AG08395 (cell line): ENCODE results near the gene IRF3.
A peak's percentile ranks its signal among the peaks of the same experiment; 100 is the strongest.

ENCODE experiments used
- DNase-seq: peaks from one replicate; pipeline ENCODE4 v3.0.0; 2012; ENCODE audit warnings: mixed read lengths, low spot score

Gene IRF3, protein sequence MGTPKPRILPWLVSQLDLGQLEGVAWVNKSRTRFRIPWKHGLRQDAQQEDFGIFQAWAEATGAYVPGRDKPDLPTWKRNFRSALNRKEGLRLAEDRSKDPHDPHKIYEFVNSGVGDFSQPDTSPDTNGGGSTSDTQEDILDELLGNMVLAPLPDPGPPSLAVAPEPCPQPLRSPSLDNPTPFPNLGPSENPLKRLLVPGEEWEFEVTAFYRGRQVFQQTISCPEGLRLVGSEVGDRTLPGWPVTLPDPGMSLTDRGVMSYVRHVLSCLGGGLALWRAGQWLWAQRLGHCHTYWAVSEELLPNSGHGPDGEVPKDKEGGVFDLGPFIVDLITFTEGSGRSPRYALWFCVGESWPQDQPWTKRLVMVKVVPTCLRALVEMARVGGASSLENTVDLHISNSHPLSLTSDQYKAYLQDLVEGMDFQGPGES

DNA sequence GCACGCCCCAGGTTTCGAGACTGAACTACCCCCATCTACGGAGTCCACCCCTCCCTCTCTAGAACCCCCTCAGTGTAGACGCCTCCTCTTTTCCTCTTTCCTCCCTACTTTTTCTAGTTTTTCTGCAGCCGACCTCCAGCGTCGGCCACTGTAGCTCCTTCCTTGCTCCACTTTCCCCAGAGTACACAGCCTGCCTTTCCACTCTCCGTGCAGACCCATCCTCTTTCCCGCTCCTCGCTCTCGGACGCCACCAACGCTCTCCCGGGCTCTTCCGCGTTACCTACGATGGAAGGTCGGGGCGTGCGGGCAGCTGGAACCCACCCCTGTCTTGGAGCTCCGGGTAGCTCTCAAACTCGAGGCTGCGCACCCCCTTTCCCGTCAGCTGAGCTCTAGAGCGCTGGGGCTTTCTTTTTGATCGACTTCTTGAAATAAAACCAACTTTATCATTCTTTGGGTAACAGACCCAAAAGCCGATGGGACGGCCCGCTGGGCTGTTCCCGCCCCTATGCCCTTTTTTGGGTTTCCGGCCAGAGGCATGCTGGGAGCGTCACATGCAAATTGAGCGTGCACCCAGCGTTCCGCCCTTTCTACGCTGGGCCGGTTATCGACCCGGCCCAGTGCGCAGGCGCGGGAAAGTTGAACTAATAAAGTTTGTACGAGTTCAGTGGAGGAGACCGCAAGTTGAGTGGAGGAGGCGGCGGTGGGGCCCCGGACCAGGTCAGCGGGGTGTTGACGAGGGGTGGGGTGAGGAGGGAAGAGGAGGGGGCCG is at the start of gene IRF3, which contains the start of gene BCL2L12:
TSS of gene IRF3 (minus strand) at position 507 of the 769 bp plus-strand sequence. CDS start 1,019 bp downstream, outside the sequence.
TSS of gene BCL2L12 (plus strand) at position 583 of the 769 bp plus-strand sequence. CDS start 760 bp downstream, outside the sequence.
- peak; percentile 99 for DNase-seq

DNA sequence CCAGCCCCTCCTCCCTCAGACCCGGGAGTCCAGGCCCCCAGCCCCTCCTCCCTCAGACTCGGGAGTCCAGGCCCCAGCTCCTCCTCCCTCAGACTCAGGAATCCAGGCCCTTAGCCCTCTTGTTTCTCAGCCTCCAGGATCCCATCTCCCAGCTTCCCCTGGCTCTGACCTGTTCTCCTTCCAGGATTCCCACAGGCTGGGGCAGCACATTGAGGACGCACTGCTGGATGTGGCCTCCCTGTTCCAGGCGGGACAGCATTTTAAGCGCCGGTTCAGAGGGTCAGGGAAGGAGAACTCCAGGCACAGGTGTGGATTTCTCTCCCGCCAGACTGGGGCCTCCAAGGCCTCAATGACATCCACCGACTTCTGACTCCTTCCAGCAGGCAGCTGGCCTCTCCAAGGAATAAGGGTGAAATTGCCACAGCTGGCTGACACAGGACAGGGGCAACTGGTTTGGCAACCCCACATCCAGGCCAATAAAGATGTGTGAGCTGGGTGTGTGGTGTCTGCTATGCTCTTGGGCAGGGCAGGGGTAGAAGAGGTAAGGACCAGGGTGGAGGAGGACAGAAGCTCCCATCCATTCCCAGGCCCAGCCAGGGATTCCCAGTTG is 47.7 kb upstream of the IRF3 start:
- DNase-seq, result no peak

DNA sequence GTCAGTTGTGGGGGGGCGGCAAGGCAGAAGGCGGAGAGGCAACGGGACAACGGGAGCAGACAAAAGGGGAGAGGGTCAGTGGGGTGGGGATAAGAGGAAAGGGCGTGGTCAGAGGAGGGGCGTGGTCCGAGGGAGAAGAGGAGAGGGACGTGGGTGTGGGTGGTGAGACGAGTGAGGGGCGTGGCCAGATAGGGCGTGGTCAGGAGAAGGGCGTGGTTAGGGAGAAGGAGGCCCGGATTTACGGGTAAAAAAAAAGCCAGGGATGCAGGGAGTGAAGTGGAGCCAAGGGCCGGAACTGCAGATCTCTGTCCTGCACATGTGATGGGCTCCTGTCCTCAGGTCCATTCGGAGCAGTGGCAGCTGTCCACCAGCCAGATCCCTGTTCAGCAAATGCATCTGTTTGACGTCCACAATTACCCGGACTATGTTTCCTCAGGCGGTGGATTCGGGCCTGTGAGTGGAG is 46.8 kb upstream of the IRF3 start:
- peak; percentile 86 for DNase-seq

DNA sequence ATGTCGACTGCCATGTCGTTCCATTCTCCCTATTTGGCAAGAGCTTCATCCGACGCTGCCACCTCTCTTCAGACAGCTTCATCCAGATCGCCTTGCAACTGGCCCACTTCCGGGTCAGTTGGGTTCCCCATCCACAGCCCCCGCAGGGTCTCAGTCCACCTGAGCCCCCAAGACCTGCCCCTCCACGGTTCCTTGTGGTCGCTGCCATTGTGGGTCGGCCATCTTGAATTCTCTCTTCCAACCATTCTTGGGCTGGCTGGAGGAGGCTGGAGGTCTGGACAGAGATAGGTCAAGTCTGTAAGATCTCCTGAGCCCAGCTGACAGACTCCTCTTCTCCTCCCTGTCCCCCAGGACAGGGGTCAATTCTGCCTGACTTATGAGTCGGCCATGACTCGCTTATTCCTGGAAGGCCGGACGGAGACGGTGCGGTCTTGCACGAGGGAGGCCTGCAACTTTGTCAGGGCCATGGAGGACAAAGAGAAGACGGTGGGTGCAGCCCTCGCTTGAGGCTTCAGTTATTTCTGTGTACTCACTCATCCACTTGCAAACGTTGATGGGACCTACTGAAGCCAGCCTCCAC is 44.8 kb upstream of the IRF3 start:
- DNase-seq, result peak; percentile 32

DNA sequence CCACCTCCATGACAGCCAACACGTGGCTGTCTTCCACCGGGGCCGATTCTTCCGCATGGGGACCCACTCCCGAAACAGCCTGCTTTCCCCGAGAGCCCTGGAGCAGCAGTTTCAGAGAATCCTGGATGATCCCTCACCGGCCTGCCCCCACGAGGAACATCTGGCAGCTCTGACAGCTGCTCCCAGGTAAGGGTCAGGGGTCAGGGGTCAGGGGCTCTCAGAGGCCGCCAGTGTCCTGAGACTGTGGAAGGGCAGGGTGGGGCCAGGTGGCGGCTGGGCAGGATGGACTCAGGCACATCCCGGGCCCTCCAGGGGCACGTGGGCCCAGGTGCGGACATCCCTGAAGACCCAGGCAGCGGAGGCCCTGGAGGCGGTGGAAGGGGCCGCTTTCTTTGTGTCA is 40.3 kb upstream of the IRF3 start:
- no peak for DNase-seq

DNA sequence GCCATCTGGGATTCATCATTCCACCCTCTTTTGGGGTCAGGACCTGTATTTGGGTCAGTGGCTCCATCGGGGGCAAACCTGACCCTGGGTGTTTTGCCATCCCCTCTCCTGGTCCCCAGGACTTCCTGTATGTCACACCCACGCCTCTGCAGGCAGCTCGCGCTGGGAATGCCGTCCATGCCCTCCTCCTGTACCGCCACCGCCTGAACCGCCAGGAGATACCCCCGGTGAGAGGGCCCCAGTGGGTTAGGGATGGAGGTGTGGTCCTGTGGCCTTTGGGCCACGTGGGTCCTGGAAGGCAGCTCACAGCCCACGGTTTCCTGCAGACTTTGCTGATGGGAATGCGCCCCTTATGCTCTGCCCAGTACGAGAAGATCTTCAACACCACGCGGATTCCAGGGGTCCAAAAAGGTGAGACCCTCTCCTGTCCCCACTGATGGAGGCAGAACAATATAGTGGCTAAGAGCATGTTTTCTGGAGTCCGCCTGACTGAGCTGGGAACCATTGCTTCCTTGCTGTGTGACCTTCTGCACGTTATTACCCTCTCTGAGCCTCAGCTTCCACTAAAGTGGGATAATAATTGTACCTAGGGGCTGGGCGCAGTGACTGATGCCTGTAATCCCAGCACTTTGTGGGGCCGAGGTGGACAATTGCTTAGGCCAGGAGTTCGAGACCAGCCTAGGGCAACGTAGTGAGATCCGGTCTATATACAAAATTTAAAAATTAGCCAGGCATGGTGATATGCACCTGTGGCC is 39.4 kb upstream of the IRF3 start:
- no peak for DNase-seq

DNA sequence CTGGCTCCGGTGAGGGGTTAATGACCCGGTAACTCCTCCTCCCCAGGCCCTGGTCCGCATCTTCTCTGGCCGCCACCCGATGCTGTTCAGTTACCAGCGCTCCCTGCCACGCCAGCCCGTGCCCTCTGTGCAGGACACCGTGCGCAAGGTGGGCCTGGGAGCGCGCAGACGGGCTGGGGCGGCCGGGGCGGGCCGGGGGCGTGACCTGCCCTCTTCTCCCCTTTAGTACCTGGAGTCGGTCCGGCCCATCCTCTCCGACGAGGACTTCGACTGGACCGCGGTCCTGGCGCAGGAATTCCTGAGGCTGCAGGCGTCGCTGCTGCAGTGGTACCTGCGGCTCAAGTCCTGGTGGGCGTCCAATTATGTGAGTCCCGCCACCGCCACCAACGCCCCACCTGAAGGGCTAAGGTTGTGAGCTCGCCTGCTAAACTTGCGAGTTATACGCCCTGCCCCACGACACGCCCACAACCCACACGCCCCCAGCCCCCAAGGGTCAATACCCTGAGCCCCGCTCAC is 35.7 kb upstream of the IRF3 start:
- DNase-seq, result no peak

DNA sequence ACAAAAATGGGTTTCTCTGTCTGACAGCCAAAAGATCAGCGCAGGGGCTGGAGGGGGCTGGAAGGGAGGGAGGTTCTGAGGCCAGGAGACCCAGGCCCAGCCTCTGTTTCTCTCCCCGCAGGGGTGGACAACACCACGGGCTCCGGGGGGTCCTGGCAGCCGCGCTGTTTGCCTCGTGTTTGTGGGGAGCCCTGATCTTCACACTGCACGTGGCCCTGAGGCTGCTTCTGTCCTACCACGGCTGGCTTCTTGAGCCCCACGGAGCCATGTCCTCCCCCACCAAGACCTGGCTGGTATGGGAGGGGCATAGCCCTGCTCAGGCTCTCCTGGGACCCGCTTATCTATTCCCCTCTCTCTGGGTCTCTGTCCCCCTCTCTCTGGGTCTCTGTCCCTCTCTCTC is 34.9 kb upstream of the IRF3 start:
- no peak for DNase-seq

DNA sequence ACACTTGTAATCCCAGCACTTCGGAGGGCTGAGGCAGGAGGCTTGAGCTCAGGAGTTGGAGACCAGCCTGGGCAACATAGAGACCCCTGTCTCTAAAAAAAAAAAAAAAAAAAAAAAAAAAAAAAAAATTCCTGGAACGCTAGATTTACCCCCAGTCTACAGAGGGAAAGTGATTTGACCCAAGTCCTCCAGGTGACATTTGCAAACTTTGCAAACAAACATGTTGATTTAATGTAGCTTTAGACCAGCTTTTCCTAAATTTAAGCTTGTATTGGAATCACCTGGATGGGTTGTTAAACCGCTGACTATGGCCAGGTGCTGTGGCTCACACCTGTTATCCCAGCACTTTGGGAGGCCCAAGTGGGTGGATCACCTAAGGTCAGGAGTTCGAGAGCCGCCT is 33.7 kb upstream of the IRF3 start:
- no peak for DNase-seq

DNA sequence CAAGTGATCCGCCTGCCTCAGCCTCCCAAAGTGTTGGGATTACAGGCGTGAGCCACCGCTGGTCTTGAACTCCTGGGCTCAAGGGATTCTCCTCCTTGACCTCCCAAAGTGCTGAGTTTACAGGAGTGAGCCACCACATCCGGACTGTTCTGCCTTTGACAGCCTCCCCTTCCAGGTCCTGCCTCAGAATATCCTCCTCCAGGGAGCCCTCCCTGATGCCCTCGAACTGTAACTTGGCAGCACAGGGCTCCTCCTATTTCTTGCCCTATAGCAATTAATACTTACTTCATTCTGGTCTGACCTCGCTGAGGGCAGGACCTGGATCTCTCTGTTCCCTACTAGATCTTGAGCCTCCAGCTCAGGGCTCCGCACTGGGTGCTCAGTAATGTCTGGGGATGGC is 31.2 kb upstream of the IRF3 start:
- DNase-seq, result no peak

DNA sequence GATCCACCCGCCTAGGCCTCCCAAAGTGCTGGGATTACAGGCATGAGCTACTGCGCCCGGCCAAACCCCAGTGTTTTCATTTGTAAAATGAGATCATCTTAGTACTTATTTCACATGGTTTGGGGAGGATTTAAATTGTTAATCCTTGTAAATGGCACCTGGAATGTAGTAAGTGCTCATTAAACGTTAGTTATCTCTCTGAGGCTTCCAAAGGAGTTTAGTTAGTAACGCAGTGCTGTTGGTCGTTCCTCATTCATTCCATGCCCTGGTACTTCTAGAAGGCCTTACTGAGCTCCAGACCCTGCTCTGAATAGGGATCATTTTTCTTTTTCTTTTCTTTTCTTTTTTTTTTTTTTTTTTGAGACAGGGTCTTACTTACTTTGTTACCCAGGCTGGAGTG is 30.5 kb upstream of the IRF3 start:
- DNase-seq, result no peak

DNA sequence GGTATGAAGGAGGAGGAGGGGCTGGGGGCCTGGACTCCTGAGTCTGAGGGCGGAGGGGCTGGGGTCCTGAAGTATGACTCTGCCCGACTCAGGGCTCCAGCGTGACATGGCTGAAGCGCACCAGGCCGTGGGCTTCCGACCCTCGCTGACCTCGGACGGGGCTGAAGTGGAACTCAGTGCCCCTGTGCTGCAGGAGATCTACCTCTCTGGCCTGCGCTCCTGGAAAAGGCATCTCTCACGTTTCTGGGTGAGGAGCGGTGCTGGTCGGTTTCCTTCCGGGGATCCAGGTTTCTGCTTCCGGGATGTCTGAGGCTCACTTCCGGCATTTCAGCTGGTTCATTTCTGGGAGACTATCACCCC is 26.5 kb upstream of the IRF3 start:
- no peak for DNase-seq

DNA sequence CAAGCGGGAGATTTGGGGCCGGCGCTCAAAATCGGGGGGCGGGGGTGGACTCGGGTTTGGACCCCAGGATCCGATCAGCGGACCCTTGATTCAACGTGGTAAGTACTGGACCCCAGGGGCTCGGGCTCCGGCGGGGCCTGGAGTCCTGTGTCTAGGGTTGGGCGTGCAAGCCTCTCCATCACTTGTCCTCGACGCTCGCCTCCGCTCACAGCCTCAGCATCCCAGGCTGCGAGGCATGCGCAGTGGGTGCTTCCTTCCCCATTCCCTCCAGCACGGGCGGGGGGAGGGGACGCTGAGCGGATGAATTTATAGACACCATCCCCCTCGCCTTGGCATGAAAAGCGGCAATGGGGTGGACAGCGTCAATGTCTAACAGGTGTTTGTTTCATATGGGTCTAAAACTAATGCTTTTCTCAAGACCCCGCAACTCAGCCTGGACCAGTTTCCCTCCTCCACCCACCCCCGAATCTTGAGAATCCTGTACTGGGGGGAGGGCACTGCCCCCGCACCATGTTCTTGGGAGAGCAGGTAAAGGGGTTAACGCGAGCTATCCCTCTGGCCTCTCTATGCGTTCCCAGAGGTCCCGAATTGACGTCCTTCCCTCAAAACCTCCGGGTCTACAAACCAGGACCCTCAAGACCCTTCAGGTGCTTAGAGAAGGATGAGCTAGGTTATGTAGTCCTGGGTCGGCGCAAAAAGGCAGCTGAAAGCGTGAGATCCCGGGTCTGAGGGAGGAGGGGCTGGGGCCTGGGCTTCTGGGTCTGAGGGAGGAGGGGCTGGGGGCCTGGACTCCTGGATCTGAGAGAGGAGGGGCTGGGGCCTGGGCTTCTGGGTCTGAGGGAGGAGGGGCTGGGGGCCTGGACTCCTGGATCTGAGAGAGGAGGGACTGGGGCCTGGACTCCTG is 25.8 kb upstream of the IRF3 start:
- peak; percentile 91 for DNase-seq

DNA sequence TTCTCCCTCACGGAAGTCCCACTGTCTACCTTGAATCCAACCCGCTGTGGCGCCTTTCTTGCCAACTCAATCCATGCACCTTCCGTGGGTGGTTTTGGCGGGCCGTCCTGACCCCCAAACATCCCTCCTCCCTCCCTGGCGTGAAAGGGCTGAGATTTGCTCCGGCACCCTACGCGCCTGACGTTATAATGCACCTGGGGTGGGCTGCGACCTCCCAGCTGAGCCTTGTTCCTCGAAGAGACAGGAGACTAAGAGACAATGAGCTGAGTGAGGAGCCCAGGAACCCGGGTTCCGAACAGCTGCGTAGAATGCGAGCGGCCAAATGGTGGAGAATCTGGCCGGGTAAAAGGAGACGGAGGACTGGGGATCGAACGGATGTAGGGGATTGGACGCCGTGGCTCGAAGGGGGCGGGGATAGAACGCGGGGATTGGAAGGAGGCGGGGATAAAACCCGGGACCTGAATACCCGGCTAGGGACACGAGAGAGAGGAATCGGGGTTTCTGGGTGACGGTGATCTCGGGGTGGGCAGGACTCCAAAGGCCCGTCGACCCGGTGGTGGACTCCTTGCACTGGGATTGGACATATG is 25.1 kb upstream of the IRF3 start, which contains the start of gene CPT1C:
TSS of gene CPT1C (plus strand) at position 461 of the 587 bp plus-strand sequence. CDS start 1,137 bp downstream, outside the sequence.
- peak; percentile 96 for DNase-seq

DNA sequence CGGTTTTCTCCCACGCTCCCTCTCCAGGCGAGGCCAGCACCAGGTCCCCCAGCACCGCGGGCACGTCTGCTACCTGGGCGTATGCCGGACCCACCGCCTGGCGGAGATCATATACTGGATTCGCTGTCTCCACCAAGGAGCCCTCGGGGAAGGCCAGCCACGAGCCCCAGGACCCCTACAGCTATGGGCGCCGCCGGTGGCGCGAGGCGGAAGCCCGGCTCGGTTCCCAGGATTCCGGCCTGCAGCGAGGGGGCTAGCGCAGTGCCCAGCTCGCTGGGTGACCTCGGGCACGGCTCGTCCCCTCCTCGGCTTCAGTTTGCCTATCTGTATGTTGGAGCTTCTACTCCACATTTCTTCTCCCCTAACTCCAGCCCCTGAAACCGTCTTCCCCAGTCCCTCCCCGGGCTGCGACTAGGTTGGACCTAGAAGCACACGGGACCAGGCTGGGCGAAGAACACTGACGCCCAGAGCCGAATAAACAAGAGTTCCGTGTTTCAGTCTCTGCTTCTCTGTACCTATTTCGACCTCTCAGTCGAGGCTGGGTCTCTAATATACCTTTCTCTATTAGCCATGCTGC is 24.5 kb upstream of the IRF3 start:
- DNase-seq, result peak; percentile 22

DNA sequence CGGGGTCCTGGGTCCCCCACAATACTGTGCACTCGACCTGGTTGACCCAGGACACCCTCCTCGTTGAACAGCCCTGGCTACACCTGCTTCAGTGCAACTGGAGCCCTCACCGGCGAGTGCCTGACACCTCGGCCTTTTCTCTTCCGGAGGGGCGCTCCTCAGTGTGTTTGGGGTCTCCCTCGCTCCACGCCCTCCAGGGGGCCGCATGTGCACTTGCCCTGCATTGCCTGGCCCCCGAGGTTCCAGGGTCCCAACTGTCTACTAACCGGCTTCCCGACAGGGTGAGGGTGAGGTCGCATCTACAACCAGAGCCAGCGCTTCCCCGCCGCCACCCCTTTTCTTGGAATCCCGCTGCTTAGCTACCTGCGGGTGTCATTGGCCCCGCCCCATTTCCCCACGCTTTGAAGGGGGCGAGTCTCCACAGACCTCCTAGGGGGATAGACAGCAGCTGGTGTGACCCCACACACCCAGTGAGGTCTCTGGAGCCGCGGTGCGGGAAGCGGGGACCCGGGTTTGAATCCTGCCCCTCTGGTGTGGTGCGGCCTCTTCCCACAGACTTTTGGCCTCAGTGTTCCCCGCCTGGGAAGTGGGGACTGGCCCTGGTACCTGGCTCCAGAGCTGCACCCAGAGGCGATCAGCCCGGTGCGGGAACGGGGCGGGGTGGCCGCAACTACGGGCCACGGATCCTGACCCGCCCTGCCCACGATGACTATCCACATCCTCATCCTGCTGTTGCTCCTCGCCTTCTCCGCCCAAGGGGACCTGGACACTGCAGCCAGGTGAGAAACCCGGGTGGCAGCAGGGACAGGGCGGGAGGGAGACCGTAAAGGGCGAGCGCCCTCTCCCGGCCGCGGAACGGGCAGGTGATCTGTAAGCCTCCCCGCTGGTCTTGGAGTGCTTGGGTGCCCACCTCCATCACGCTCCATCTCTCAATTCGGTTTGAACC is 23.7 kb upstream of the IRF3 start, which contains the start of gene ADM5:
TSS of gene ADM5 (plus strand) at position 462 of the 946 bp plus-strand sequence. CDS start at position 706, 244 bp downstream.
- peak; percentile 25 for DNase-seq

DNA sequence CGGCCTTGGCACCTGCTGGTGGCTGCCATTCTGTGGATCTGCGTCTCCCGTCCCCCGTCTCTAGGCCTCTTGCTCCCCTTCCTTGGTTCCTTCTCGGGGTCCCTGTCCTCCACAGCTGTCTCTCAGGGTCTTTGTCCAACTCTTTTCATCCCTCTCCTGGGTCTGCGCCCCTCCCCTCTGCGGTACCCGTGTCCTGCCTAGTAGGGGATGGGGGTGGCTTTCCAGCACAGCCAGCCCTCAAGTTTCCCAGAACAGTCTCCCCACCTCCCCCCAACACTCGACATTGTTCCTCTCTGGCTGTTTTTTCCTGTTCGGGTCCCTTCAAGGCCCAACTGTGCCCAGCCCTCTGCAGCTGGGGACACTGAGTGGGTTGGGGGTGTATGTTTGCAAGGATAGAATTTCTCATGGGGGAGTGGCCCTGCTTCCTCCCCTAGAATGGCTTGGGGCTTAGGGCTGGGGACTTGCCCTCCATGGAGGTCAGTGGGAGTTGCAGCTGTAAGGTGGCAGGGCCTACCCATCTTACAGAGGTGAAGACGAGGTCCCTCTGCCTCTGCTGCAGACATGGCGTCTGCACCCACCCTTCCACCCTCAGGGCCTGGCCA is 23.0 kb upstream of the IRF3 start:
- no peak for DNase-seq
